Central memory CD4-positive, alpha-beta T cell (primary cell): Measurements from ENCODE around the gene WWOX.
"Not testable (repeated sequence)": the region's sequence is repeated elsewhere in the genome, so short reads cannot be mapped to it uniquely, and the experiment has no call there.

ENCODE experiments used
- DNase-seq: peaks from one replicate; pipeline ENCODE4 v3.0.0; 2022

The WWOX gene

GRCh38 chr16:79012671-79013434 lies 913.4 kb downstream of the WWOX start:
- DNase-seq, result no peak

- DNase-seq, result no peak
Observed at GRCh38 chr16:79013930-79014660, 914.6 kb downstream of the WWOX start.

GRCh38 chr16:79018650-79019429 lies 919.4 kb downstream of the WWOX start:
- DNase-seq, result no peak

- no peak for DNase-seq
Observed at GRCh38 chr16:79019431-79019830, 920.0 kb downstream of the WWOX start.

GRCh38 chr16:79021991-79022630 lies 922.7 kb downstream of the WWOX start:
- DNase-seq, result no peak

GRCh38 chr16:79026117-79026516 lies 926.7 kb downstream of the WWOX start:
- no peak for DNase-seq

- DNase-seq, result no peak
Observed at GRCh38 chr16:79036541-79036940, 937.1 kb downstream of the WWOX start.

GRCh38 chr16:79037521-79038373 lies 938.3 kb downstream of the WWOX start:
- no peak for DNase-seq

GRCh38 chr16:79041206-79041605 lies 941.8 kb downstream of the WWOX start:
- no peak for DNase-seq

- DNase-seq, result no peak
Observed at GRCh38 chr16:79042141-79042540, 942.7 kb downstream of the WWOX start.

- DNase-seq, result peak; percentile 43
Observed at GRCh38 chr16:79042886-79043285, 943.4 kb downstream of the WWOX start.

GRCh38 chr16:79045191-79045590 lies 945.7 kb downstream of the WWOX start:
- no peak for DNase-seq

GRCh38 chr16:79047337-79047736 lies 947.9 kb downstream of the WWOX start:
- peak; percentile 3 for DNase-seq

- DNase-seq, result no peak
Observed at GRCh38 chr16:79049040-79049439, 949.6 kb downstream of the WWOX start.

GRCh38 chr16:79050063-79050462 lies 950.6 kb downstream of the WWOX start:
- no peak for DNase-seq

- DNase-seq, result no peak
Observed at GRCh38 chr16:79051313-79051712, 951.9 kb downstream of the WWOX start.

GRCh38 chr16:79052198-79052597 lies 952.7 kb downstream of the WWOX start:
- not testable (repeated sequence) for DNase-seq

GRCh38 chr16:79053577-79053976 lies 954.1 kb downstream of the WWOX start:
- DNase-seq, result no peak

GRCh38 chr16:79054211-79054984 lies 954.9 kb downstream of the WWOX start:
- DNase-seq, result no peak

- no peak for DNase-seq
Observed at GRCh38 chr16:79055251-79055970, 956.0 kb downstream of the WWOX start.
